DND-41 (cell line): ENCODE results near the gene ZNF277.

Source experiments
- EZH2 ChIP-seq: IDR thresholded peaks from 3 replicates; pipeline ENCODE4 v1.6.1; 2012; ENCODE audit warnings: borderline replicate concordance, low read depth, mild to moderate bottlenecking, moderate library complexity, low read length, inconsistent platforms; ENCODE audit not compliant: severe bottlenecking
- TF ChIP-seq, protein P1 (sequence below): IDR thresholded peaks from 2 replicates; pipeline ENCODE4 v1.5.1; 2012; ENCODE audit warnings: borderline replicate concordance, low read length, moderate library complexity, mild to moderate bottlenecking; ENCODE audit not compliant: poor library complexity, severe bottlenecking; ENCODE audit errors: extremely low read depth

DNA sequence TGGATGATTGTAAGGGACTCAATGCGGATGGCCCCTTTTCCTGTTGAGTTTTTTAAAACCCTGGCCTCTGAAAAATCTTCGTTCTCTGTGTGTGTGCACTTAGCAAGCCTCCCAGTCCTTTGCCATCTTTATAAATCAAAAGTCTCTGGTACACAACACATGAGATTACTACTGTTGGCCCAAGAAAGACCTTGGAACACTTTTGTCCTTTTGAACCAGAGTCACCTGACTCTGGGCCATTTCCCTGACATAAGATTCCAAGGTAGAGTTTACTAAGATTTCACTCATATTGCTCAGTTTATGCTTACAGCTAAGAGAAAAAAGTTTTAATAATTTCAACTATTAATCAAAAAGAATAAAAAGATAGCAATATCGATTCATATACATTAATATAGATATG, 179.0 kb downstream of the ZNF277 start:
- TF ChIP-seq, protein P1, sequence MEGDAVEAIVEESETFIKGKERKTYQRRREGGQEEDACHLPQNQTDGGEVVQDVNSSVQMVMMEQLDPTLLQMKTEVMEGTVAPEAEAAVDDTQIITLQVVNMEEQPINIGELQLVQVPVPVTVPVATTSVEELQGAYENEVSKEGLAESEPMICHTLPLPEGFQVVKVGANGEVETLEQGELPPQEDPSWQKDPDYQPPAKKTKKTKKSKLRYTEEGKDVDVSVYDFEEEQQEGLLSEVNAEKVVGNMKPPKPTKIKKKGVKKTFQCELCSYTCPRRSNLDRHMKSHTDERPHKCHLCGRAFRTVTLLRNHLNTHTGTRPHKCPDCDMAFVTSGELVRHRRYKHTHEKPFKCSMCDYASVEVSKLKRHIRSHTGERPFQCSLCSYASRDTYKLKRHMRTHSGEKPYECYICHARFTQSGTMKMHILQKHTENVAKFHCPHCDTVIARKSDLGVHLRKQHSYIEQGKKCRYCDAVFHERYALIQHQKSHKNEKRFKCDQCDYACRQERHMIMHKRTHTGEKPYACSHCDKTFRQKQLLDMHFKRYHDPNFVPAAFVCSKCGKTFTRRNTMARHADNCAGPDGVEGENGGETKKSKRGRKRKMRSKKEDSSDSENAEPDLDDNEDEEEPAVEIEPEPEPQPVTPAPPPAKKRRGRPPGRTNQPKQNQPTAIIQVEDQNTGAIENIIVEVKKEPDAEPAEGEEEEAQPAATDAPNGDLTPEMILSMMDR: no peak
- no peak for TF ChIP-seq EZH2
